ENCODE data around the gene PRR5L. TPM values are rescaled to one million over a fixed set of nuclear protein-coding genes. Genes with fewer than 3 reads are reported as not detected.

PRR5L gene
- total and polyA plus RNA-seq, 5 donors from 2014 or later, result 0.76 to 15.1 (median 1.1) TPM; not detected in 1

GRCh38 chr11:36282926-36283325, 13.2 kb upstream of the PRR5L start:
- no peaks in the 10 kb centered on the region for H3K27me3 ChIP-seq (ENCODE audit: control insufficient read depth, insufficient read depth, low read length)
- DNase-seq, result no peak
- peaks cover 7% of the 10 kb centered on the region for H3K4me1 ChIP-seq (ENCODE audit: control insufficient read depth, insufficient read depth, low read length, poor library complexity, severe bottlenecking)
- no peak overlapping the region for H3K4me3 Mint-ChIP-seq
- H3K36me3 Mint-ChIP-seq, result peaks cover 35% of the 10 kb centered on the region
- no peak overlapping the region for H3K27ac Mint-ChIP-seq
- no peaks in the 10 kb centered on the region for H3K9me3 ChIP-seq (ENCODE audit: control insufficient read depth in 2 of 2, low read length in 2 of 2)
- H3K36me3 ChIP-seq (ENCODE audit: control insufficient read depth, insufficient read depth, low read length), result peaks cover 24% of the 10 kb centered on the region
- H3K4me3 ChIP-seq (ENCODE audit: low read depth, low read length), result no peak overlapping the region
- H3K4me1 Mint-ChIP-seq, result peaks cover 32 to 46% (median 38%) of the 10 kb centered on the region in 4 donors
- peaks cover 0 to 12% (median 0%) of the 10 kb centered on the region in 7 donors for H3K9me3 Mint-ChIP-seq
- H3K27me3 Mint-ChIP-seq, result no peaks in the 10 kb centered on the region
- ATAC-seq (ENCODE audit: low read depth in 2 of 2), result no peak
- H3K27ac ChIP-seq (ENCODE audit: insufficient read depth, low read length, poor library complexity, severe bottlenecking), result no peak overlapping the region

DNA sequence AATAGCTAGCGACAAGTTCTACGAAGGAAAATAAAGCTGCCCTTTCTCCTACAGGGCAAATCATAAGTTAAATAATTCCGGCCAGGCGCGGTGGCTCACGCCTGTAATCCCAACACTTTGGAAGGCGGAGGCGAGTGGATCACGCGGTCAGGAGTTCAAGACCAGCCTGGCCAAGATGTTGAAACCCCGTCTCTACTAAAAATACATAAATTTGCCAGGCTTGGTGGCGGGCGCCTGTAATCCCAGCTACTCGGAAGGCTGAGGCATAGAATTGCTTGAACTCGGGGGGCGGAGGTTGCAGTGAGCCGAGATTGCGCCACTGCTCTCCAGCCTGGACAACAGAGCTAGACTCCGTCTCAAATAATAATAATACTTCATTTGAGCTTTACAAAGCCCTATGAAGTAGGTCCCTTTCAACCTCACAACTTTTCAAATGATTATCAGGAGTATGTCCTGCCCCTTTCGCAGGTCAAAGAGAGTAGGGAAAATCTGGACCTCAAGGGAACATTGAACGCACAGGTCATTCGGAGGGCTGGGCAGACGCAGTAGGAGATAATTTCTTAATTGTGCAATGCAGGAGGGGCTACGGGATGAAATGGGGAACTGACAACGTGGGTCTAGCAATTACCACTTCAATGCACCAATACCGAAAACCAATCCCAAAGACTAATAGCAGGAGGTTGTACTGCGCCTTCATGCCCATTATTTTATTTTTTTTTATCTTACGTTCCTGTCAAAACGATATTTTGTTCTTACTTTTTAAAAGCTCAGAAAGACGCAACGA, 7.5 kb upstream of the PRR5L start:
- Histone ChIP-seq H3K36me3 (ENCODE audit: control insufficient read depth, insufficient read depth, low read length) (no peaks in the 10 kb centered on the region), H3K27ac (ENCODE audit: insufficient read depth, low read length, poor library complexity, severe bottlenecking) (peak overlapping the region; percentile 30), H3K27me3 (ENCODE audit: control insufficient read depth, insufficient read depth, low read length) (no peaks in the 10 kb centered on the region), H3K4me3 (ENCODE audit: low read depth, low read length) (peak overlapping the region; percentile 99), H3K9me3 (ENCODE audit: control insufficient read depth in 2 of 2, low read length in 2 of 2) (no peaks in the 10 kb centered on the region), H3K4me1 (ENCODE audit: control insufficient read depth, insufficient read depth, low read length, poor library complexity, severe bottlenecking) (peaks cover 26% of the 10 kb centered on the region)
- Mint-ChIP-seq H3K4me1 (peaks cover 27 to 53% (median 38%) of the 10 kb centered on the region in 4 donors), H3K9me3 (peaks cover 0 to 1% (median 0%) of the 10 kb centered on the region in 7 donors), H3K36me3 (no peaks in the 10 kb centered on the region), H3K4me3 (peak overlapping the region; percentile 82 to 97 (median 91)), H3K27me3 (peaks cover 13% of the 10 kb centered on the region), H3K27ac (peak overlapping the region; percentile 87 to 96 (median 90))
- ATAC-seq (ENCODE audit: low read depth in 2 of 2), result no peak
- DNase-seq, result peak in 1 of 3 donors; percentile 16

DNA sequence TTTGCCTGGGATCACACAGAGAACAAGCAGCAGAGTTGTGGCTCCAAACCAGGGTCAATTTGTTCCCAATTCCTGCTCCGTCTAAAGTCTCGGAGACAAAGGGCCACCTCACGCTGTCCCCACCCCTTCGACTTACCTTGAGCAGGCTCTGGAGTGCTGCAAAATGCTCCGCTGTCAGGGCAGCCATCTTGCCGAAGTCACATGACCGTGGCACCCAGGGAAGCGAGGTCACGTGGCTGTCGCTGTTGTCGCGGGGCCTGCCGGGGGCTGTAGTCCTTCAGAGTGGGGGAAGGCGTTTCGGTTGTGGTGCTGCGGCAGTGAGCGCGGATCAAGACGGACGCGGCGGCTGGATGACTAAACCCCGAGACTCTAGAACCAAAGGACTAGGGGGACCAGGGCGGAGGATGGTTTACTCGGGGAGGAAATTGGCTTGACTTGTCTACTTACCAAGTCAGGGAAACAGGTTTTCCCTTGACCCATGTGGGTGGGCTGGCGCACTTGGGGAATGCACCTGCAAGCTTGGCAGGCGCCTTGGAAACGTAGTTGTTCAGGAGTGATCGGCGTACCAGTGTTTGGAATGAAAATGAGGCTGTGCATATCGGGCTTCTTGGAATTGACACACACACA, 6.7 kb upstream of the PRR5L start, which contains the start of gene COMMD9:
COMMD9 (minus strand) TSS at position 199 of the 627 bp plus-strand sequence; CDS start at position 187, 12 bp downstream.
- Histone ChIP-seq H3K27me3 (ENCODE audit: control insufficient read depth, insufficient read depth, low read length) (no peaks in the 10 kb centered on the region), H3K4me3 (ENCODE audit: low read depth, low read length) (peak within 1 kb of the TSS; percentile 99), H3K36me3 (ENCODE audit: control insufficient read depth, insufficient read depth, low read length) (no peaks in the 10 kb centered on the region), H3K9me3 (ENCODE audit: control insufficient read depth in 2 of 2, low read length in 2 of 2) (no peaks in the 10 kb centered on the region), H3K4me1 (ENCODE audit: control insufficient read depth, insufficient read depth, low read length, poor library complexity, severe bottlenecking) (peaks cover 26% of the 10 kb centered on the region), H3K27ac (ENCODE audit: insufficient read depth, low read length, poor library complexity, severe bottlenecking) (peak within 1 kb of the TSS; percentile 36)
- ATAC-seq (ENCODE audit: low read depth in 2 of 2) (peak; percentile 99), DNase-seq (peak; percentile 90 to 96 (median 91))
- H3K4me3 Mint-ChIP-seq, result peak within 1 kb of the TSS; percentile 82 to 97 (median 91)
- peak within 1 kb of the TSS; percentile 87 to 96 (median 90) for H3K27ac Mint-ChIP-seq
- H3K9me3 Mint-ChIP-seq, result peaks cover 0 to 1% (median 0%) of the 10 kb centered on the region in 7 donors
- peaks cover 17% of the 10 kb centered on the region for H3K27me3 Mint-ChIP-seq
- peaks cover 20 to 48% (median 33%) of the 10 kb centered on the region in 4 donors for H3K4me1 Mint-ChIP-seq
- H3K36me3 Mint-ChIP-seq, result no peaks in the 10 kb centered on the region

DNA sequence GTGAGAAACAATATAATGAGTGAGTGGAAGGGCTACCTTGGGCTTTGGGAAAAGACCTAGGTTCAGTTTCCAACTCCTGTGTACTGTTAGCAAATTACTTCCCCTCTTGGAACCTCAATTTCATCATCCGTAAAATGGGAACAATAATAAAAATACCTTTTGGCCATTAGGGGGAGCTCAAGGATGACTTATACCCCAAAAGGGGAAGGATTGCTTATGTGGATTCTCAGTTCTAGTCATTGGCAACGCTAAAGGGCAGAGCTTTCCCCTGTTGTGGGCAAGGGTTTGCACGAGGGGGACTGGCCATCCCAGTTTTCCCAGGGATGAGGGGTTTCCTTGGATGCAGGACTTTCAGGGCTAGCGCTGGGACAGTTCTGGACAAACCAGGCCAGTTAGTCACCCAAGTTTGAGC, 3.8 kb upstream of the PRR5L start:
- ATAC-seq (ENCODE audit: low read depth in 2 of 2) (no peak), DNase-seq (peak in 2 of 3 donors; percentile 43 to 65)
- Mint-ChIP-seq H3K9me3 (no peaks in the 10 kb centered on the region), H3K4me1 (peaks cover 11 to 29% (median 23%) of the 10 kb centered on the region in 4 donors), H3K36me3 (no peaks in the 10 kb centered on the region), H3K27ac (no peak overlapping the region), H3K4me3 (peak overlapping the region in 2 of 4 donors; percentile 33 to 59), H3K27me3 (peaks cover 21% of the 10 kb centered on the region)
- H3K9me3 ChIP-seq (ENCODE audit: control insufficient read depth in 2 of 2, low read length in 2 of 2), result no peaks in the 10 kb centered on the region
- H3K27me3 ChIP-seq (ENCODE audit: control insufficient read depth, insufficient read depth, low read length), result no peaks in the 10 kb centered on the region
- no peaks in the 10 kb centered on the region for H3K36me3 ChIP-seq (ENCODE audit: control insufficient read depth, insufficient read depth, low read length)
- no peak overlapping the region for H3K27ac ChIP-seq (ENCODE audit: insufficient read depth, low read length, poor library complexity, severe bottlenecking)
- no peak overlapping the region for H3K4me3 ChIP-seq (ENCODE audit: low read depth, low read length)
- H3K4me1 ChIP-seq (ENCODE audit: control insufficient read depth, insufficient read depth, low read length, poor library complexity, severe bottlenecking), result peaks cover 20% of the 10 kb centered on the region

- no peaks in the 10 kb centered on the region for H3K9me3 ChIP-seq (ENCODE audit: control insufficient read depth in 2 of 2, low read length in 2 of 2)
- H3K36me3 ChIP-seq (ENCODE audit: control insufficient read depth, insufficient read depth, low read length), result no peaks in the 10 kb centered on the region
- Mint-ChIP-seq H3K4me3 (no peak overlapping the region), H3K9me3 (peaks cover 0 to 2% (median 0%) of the 10 kb centered on the region in 7 donors), H3K27ac (no peak overlapping the region), H3K4me1 (peaks cover 0 to 4% (median 0%) of the 10 kb centered on the region in 4 donors), H3K27me3 (peaks cover 29% of the 10 kb centered on the region), H3K36me3 (no peaks in the 10 kb centered on the region)
- no peak for ATAC-seq (ENCODE audit: low read depth in 2 of 2)
- no peak overlapping the region for H3K27ac ChIP-seq (ENCODE audit: insufficient read depth, low read length, poor library complexity, severe bottlenecking)
- H3K4me1 ChIP-seq (ENCODE audit: control insufficient read depth, insufficient read depth, low read length, poor library complexity, severe bottlenecking), result no peaks in the 10 kb centered on the region
- peaks cover 2% of the 10 kb centered on the region for H3K27me3 ChIP-seq (ENCODE audit: control insufficient read depth, insufficient read depth, low read length)
- no peak for DNase-seq
- H3K4me3 ChIP-seq (ENCODE audit: low read depth, low read length), result no peak overlapping the region
Measured at GRCh38 chr11:36296884-36297543, 926 bp downstream of the PRR5L start.

DNA sequence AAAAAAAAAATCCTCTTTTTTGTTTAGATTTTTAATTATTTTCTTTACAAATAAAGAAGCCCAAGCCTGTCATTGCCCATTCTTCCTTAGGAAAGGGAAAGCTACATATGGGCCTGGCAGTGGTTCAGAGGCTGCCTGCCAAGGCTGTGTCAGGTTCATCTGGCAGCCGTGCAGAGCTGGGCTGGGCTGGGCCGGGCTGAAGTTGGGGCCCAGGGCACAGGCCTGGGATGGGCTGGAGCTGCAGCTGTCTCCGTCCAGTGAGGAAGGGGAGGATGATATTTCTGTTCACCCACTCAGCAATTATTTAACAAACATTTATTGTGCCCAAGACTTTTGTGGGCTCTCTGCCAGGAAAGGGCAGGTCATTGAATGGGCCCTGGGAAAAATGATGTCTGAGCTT, 4.6 kb downstream of the PRR5L start:
- no peak overlapping the region for H3K4me3 Mint-ChIP-seq
- ATAC-seq (ENCODE audit: low read depth in 2 of 2) (no peak), DNase-seq (no peak)
- no peak overlapping the region for H3K27ac Mint-ChIP-seq
- no peaks in the 10 kb centered on the region for H3K4me1 ChIP-seq (ENCODE audit: control insufficient read depth, insufficient read depth, low read length, poor library complexity, severe bottlenecking)
- no peaks in the 10 kb centered on the region for H3K9me3 ChIP-seq (ENCODE audit: control insufficient read depth in 2 of 2, low read length in 2 of 2)
- H3K27me3 Mint-ChIP-seq, result peaks cover 20% of the 10 kb centered on the region
- H3K27ac ChIP-seq (ENCODE audit: insufficient read depth, low read length, poor library complexity, severe bottlenecking), result no peak overlapping the region
- H3K9me3 Mint-ChIP-seq, result peaks cover 0 to 2% (median 0%) of the 10 kb centered on the region in 7 donors
- no peaks in the 10 kb centered on the region for H3K4me1 Mint-ChIP-seq
- H3K36me3 Mint-ChIP-seq, result no peaks in the 10 kb centered on the region
- H3K4me3 ChIP-seq (ENCODE audit: low read depth, low read length), result no peak overlapping the region
- peaks cover 2% of the 10 kb centered on the region for H3K27me3 ChIP-seq (ENCODE audit: control insufficient read depth, insufficient read depth, low read length)
- no peaks in the 10 kb centered on the region for H3K36me3 ChIP-seq (ENCODE audit: control insufficient read depth, insufficient read depth, low read length)

- Histone ChIP-seq H3K4me3 (ENCODE audit: low read depth, low read length) (no peak overlapping the region), H3K27ac (ENCODE audit: insufficient read depth, low read length, poor library complexity, severe bottlenecking) (no peak overlapping the region), H3K4me1 (ENCODE audit: control insufficient read depth, insufficient read depth, low read length, poor library complexity, severe bottlenecking) (no peaks in the 10 kb centered on the region), H3K27me3 (ENCODE audit: control insufficient read depth, insufficient read depth, low read length) (no peaks in the 10 kb centered on the region), H3K9me3 (ENCODE audit: control insufficient read depth in 2 of 2, low read length in 2 of 2) (no peaks in the 10 kb centered on the region), H3K36me3 (ENCODE audit: control insufficient read depth, insufficient read depth, low read length) (no peaks in the 10 kb centered on the region)
- no peak for DNase-seq
- Mint-ChIP-seq H3K9me3 (peaks cover 0 to 4% (median 0%) of the 10 kb centered on the region in 7 donors), H3K27me3 (peaks cover 20% of the 10 kb centered on the region), H3K36me3 (no peaks in the 10 kb centered on the region), H3K27ac (no peak overlapping the region), H3K4me3 (no peak overlapping the region), H3K4me1 (no peaks in the 10 kb centered on the region)
- ATAC-seq (ENCODE audit: low read depth in 2 of 2), result no peak
Measured at GRCh38 chr11:36304351-36304750, 8.3 kb downstream of the PRR5L start.
